Measurements from ENCODE around the gene ALDH6A1.

GRCh38 chr14:74049876-74050495 lies 34.3 kb downstream of the ALDH6A1 start:
- TF ChIP-seq POLR2AphosphoS5 (IDR thresholded peaks at IDR 0.05; ENCODE audit: borderline replicate concordance, low read depth, low read length) (no peak), EZH2 (IDR thresholded peaks at IDR 0.05) (no peak), FOXP2 (optimal IDR thresholded peaks at IDR 0.05; ENCODE audit: control extremely low read depth, extremely low read length, insufficient read depth) (no peak)
